ENCODE data around the gene DNAH9. TPM values are rescaled to one million over a fixed set of nuclear protein-coding genes. Genes with fewer than 3 reads are reported as not detected.

The DNAH9 gene
- total and polyA plus RNA-seq, 4 donors: under 0.01 to 0.09 TPM; not detected in 2

DNA sequence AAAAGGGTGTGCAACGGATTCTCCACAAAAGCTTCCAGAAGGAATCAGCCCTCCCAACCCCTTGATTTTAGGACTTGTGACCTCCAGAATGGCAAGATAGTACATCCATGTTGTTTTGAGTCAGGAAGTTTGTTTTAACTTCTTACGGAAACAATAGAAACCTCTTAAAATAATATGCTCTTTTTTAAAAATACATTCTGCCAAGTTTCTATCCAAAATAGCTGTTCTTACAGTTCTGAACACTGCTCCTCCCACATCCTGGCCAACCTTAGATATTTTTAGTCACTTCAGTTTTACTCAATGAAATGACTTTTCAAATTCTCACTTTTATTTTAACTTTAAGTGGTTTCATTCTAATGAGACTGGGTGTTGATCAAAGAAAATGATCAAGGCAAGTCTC, 242.6 kb downstream of the DNAH9 start:
- Histone ChIP-seq H3K27ac (ENCODE audit: low read depth in 1 of 2, low read length in 2 of 2) (no peak overlapping the region), H3K4me1 (ENCODE audit: control insufficient read depth in 4 of 4, insufficient read depth in 4 of 4, low read length in 3 of 4) (no peaks in the 10 kb centered on the region)
- no peak for DNase-seq (ENCODE audit: low spot score)

DNA sequence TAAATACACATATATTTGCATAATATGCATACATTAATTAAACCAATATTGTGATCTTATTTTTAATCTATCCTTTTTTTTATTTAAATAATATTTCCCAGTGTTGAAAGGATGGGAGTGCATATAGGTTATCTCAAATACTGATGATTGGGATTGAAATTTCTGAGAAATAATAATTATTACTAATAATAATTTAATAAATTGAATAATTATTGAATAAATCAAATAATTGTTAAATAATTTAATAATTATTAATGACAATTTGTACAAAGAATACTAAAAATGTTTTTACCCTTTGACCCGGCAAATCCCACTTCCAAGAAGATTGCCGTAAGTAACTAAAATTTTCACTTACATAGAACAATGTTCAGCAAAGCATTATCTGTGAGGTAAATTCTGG, 250.1 kb downstream of the DNAH9 start:
- no peak overlapping the region for H3K4me3 ChIP-seq (ENCODE audit: low read depth in 1 of 3, low read length in 3 of 3)
- 73% methylated on average over 2 of the region's 2 CpGs for WGBS
- no peaks in the 10 kb centered on the region for H3K36me3 ChIP-seq (ENCODE audit: control insufficient read depth in 4 of 4, insufficient read depth in 3 of 4, low read depth in 1 of 4, low read length in 3 of 4)
- no peak overlapping the region for H3K27ac ChIP-seq (ENCODE audit: low read depth in 1 of 2, low read length in 2 of 2)
- H3K9me3 ChIP-seq (ENCODE audit: control insufficient read depth in 4 of 4, low read length in 3 of 4): no peaks in the 10 kb centered on the region
- no peaks in the 10 kb centered on the region for H3K4me1 ChIP-seq (ENCODE audit: control insufficient read depth in 4 of 4, insufficient read depth in 4 of 4, low read length in 3 of 4)
- DNase-seq (ENCODE audit: low spot score): no peak
- peaks cover 0 to 4% (median 0%) of the 10 kb centered on the region in 4 donors for H3K27me3 ChIP-seq (ENCODE audit: control insufficient read depth in 4 of 4, insufficient read depth in 4 of 4, low read length in 3 of 4)
- no peak overlapping the region for H3K9ac ChIP-seq (ENCODE audit: low read depth in 1 of 2, low read length in 2 of 2)
- TF ChIP-seq RAD21 (IDR thresholded peaks at IDR 0.05) (no peak), HNF4A (conservative IDR thresholded peaks at IDR 0.05) (no peak), EGR1 (IDR thresholded peaks at IDR 0.05; ENCODE audit: low read depth in 2 of 2) (no peak), RXRA (IDR thresholded peaks at IDR 0.05) (no peak), FOXA1 (IDR thresholded peaks at IDR 0.05) (no peak), TAF1 (conservative IDR thresholded peaks at IDR 0.05) (no peak), SP1 (IDR thresholded peaks at IDR 0.05) (no peak), NR2F2 (IDR thresholded peaks at IDR 0.05) (no peak)
- TF ChIP-seq, protein P1, sequence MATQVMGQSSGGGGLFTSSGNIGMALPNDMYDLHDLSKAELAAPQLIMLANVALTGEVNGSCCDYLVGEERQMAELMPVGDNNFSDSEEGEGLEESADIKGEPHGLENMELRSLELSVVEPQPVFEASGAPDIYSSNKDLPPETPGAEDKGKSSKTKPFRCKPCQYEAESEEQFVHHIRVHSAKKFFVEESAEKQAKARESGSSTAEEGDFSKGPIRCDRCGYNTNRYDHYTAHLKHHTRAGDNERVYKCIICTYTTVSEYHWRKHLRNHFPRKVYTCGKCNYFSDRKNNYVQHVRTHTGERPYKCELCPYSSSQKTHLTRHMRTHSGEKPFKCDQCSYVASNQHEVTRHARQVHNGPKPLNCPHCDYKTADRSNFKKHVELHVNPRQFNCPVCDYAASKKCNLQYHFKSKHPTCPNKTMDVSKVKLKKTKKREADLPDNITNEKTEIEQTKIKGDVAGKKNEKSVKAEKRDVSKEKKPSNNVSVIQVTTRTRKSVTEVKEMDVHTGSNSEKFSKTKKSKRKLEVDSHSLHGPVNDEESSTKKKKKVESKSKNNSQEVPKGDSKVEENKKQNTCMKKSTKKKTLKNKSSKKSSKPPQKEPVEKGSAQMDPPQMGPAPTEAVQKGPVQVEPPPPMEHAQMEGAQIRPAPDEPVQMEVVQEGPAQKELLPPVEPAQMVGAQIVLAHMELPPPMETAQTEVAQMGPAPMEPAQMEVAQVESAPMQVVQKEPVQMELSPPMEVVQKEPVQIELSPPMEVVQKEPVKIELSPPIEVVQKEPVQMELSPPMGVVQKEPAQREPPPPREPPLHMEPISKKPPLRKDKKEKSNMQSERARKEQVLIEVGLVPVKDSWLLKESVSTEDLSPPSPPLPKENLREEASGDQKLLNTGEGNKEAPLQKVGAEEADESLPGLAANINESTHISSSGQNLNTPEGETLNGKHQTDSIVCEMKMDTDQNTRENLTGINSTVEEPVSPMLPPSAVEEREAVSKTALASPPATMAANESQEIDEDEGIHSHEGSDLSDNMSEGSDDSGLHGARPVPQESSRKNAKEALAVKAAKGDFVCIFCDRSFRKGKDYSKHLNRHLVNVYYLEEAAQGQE (IDR thresholded peaks at IDR 0.05): no peak
- TF ChIP-seq, protein P2, sequence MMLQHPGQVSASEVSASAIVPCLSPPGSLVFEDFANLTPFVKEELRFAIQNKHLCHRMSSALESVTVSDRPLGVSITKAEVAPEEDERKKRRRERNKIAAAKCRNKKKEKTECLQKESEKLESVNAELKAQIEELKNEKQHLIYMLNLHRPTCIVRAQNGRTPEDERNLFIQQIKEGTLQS (IDR thresholded peaks at IDR 0.05): no peak
- TF ChIP-seq, protein P3, sequence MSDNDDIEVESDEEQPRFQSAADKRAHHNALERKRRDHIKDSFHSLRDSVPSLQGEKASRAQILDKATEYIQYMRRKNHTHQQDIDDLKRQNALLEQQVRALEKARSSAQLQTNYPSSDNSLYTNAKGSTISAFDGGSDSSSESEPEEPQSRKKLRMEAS (IDR thresholded peaks at IDR 0.05): no peak

More for the DNA sequence above, 242.6 kb downstream of the DNAH9 start:
- 67% methylated on average over 2 of the region's 2 CpGs for WGBS
- Histone ChIP-seq H3K27me3 (ENCODE audit: control insufficient read depth in 4 of 4, insufficient read depth in 4 of 4, low read length in 3 of 4) (peaks cover 0 to 5% (median 0%) of the 10 kb centered on the region in 4 donors), H3K9me3 (ENCODE audit: control insufficient read depth in 4 of 4, low read length in 3 of 4) (no peaks in the 10 kb centered on the region), H3K4me3 (ENCODE audit: low read depth in 1 of 3, low read length in 3 of 3) (no peak overlapping the region), H3K9ac (ENCODE audit: low read depth in 1 of 2, low read length in 2 of 2) (no peak overlapping the region), H3K36me3 (ENCODE audit: control insufficient read depth in 4 of 4, insufficient read depth in 3 of 4, low read depth in 1 of 4, low read length in 3 of 4) (no peaks in the 10 kb centered on the region)
- TF ChIP-seq RXRA (IDR thresholded peaks at IDR 0.05) (no peak), FOXA2 (IDR thresholded peaks at IDR 0.05) (no peak), RAD21 (IDR thresholded peaks at IDR 0.05) (no peak), HNF4G (IDR thresholded peaks at IDR 0.05) (no peak), YY1 (IDR thresholded peaks at IDR 0.05) (no peak), FOXA1 (IDR thresholded peaks at IDR 0.05) (no peak), TAF1 (conservative IDR thresholded peaks at IDR 0.05) (no peak), GABPA (IDR thresholded peaks at IDR 0.05 in 1 of 2, conservative IDR thresholded peaks at IDR 0.05 in 1 of 2) (no peak), HNF4A (conservative IDR thresholded peaks at IDR 0.05) (no peak), EGR1 (IDR thresholded peaks at IDR 0.05; ENCODE audit: low read depth in 2 of 2) (no peak)
- TF ChIP-seq, protein P2 (IDR thresholded peaks at IDR 0.05): no peak
- TF ChIP-seq, protein P1 (IDR thresholded peaks at IDR 0.05): no peak
- TF ChIP-seq, protein P4, sequence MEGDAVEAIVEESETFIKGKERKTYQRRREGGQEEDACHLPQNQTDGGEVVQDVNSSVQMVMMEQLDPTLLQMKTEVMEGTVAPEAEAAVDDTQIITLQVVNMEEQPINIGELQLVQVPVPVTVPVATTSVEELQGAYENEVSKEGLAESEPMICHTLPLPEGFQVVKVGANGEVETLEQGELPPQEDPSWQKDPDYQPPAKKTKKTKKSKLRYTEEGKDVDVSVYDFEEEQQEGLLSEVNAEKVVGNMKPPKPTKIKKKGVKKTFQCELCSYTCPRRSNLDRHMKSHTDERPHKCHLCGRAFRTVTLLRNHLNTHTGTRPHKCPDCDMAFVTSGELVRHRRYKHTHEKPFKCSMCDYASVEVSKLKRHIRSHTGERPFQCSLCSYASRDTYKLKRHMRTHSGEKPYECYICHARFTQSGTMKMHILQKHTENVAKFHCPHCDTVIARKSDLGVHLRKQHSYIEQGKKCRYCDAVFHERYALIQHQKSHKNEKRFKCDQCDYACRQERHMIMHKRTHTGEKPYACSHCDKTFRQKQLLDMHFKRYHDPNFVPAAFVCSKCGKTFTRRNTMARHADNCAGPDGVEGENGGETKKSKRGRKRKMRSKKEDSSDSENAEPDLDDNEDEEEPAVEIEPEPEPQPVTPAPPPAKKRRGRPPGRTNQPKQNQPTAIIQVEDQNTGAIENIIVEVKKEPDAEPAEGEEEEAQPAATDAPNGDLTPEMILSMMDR (IDR thresholded peaks at IDR 0.05; ENCODE audit: low read depth, low read length, missing input control): no peak
- TF ChIP-seq, protein P5, sequence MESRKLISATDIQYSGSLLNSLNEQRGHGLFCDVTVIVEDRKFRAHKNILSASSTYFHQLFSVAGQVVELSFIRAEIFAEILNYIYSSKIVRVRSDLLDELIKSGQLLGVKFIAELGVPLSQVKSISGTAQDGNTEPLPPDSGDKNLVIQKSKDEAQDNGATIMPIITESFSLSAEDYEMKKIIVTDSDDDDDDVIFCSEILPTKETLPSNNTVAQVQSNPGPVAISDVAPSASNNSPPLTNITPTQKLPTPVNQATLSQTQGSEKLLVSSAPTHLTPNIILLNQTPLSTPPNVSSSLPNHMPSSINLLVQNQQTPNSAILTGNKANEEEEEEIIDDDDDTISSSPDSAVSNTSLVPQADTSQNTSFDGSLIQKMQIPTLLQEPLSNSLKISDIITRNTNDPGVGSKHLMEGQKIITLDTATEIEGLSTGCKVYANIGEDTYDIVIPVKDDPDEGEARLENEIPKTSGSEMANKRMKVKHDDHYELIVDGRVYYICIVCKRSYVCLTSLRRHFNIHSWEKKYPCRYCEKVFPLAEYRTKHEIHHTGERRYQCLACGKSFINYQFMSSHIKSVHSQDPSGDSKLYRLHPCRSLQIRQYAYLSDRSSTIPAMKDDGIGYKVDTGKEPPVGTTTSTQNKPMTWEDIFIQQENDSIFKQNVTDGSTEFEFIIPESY (IDR thresholded peaks at IDR 0.05): no peak

Data from liver (tissue), 9 donors.